Measurements from ENCODE around the gene SPHK2. TPM values are rescaled to one million over a fixed set of nuclear protein-coding genes. Genes with fewer than 3 reads are reported as not detected.

Gene SPHK2
- polyA plus RNA-seq, 1 experiment = 9.2 TPM

GRCh38 chr19:48615231-48616040 is 3.9 kb upstream of the SPHK2 start:
- H3K27me3 ChIP-seq (ENCODE audit: control insufficient read depth, insufficient read depth, low read length) = no peaks in the 10 kb centered on the region
- H3K4me3 ChIP-seq (ENCODE audit: low read depth, low read length) = no peak overlapping the region
- POLR2A ChIA-PET = no interaction called here
- CTCF ChIA-PET = interaction anchor here (2.1 kb wide), 1 partner anchor 26 kb away, joined by 8 read pairs; no protein-coding TSS in a partner anchor
- H3K36me3 ChIP-seq (ENCODE audit: control insufficient read depth, insufficient read depth, low read length) = peaks cover 26% of the 10 kb centered on the region
- DNase-seq (ENCODE audit: low read depth) = no peak
- TF ChIP-seq CTCF (IDR thresholded peaks at IDR 0.05; ENCODE audit: insufficient read depth, low read depth, low read length) = no peak

GRCh38 chr19:48616041-48616436 is 3.3 kb upstream of the SPHK2 start:
- POLR2A ChIA-PET = no interaction called here
- Histone ChIP-seq H3K27me3 (ENCODE audit: control insufficient read depth, insufficient read depth, low read length) (no peaks in the 10 kb centered on the region), H3K36me3 (ENCODE audit: control insufficient read depth, insufficient read depth, low read length) (peaks cover 26% of the 10 kb centered on the region), H3K4me3 (ENCODE audit: low read depth, low read length) (no peak overlapping the region)
- CTCF ChIA-PET = interaction anchor here (2.1 kb wide), 1 partner anchor 27 kb away, joined by 8 read pairs; no protein-coding TSS in a partner anchor
- no peak for DNase-seq (ENCODE audit: low read depth)
- TF ChIP-seq CTCF (IDR thresholded peaks at IDR 0.05; ENCODE audit: insufficient read depth, low read depth, low read length) = no peak

- POLR2A ChIA-PET = no interaction called here
- Histone ChIP-seq H3K27me3 (ENCODE audit: control insufficient read depth, insufficient read depth, low read length) (no peaks in the 10 kb centered on the region), H3K4me3 (ENCODE audit: low read depth, low read length) (peak overlapping the region; percentile 14; the same call in 1 of the 2 replicates), H3K36me3 (ENCODE audit: control insufficient read depth, insufficient read depth, low read length) (peaks cover 26% of the 10 kb centered on the region)
- no peak for TF ChIP-seq CTCF (IDR thresholded peaks at IDR 0.05; ENCODE audit: insufficient read depth, low read depth, low read length)
- DNase-seq (ENCODE audit: low read depth) = no peak
- CTCF ChIA-PET = interaction anchor here (0.6 to 2.1 kb wide), 5 partner anchors 8 to 548 kb away, joined by 3 to 8 read pairs (median 4); no protein-coding TSS in a partner anchor
Measured at GRCh38 chr19:48616491-48617056, 2.7 kb upstream of the SPHK2 start.

- POLR2A ChIA-PET = no interaction called here
- no peak for DNase-seq (ENCODE audit: low read depth)
- Histone ChIP-seq H3K4me3 (ENCODE audit: low read depth, low read length) (peak overlapping the region; percentile 94), H3K27me3 (ENCODE audit: control insufficient read depth, insufficient read depth, low read length) (no peaks in the 10 kb centered on the region), H3K36me3 (ENCODE audit: control insufficient read depth, insufficient read depth, low read length) (peaks cover 26% of the 10 kb centered on the region)
- no peak for TF ChIP-seq CTCF (IDR thresholded peaks at IDR 0.05; ENCODE audit: insufficient read depth, low read depth, low read length)
- CTCF ChIA-PET = interaction anchor here (0.6 to 2.1 kb wide), 5 partner anchors 9 to 548 kb away, joined by 3 to 8 read pairs (median 4); no protein-coding TSS in a partner anchor
Measured at GRCh38 chr19:48617146-48617937, 2.0 kb upstream of the SPHK2 start.

All from BJ (cell line).